Neural crest cell (in vitro differentiated cells): ENCODE data around the gene CRB2. TPM values are rescaled to one million over a fixed set of nuclear protein-coding genes. Genes with fewer than 3 reads are reported as not detected.

ENCODE experiments used
- DNase-seq: peaks from one replicate; pipeline ENCODE4 v3.0.0; 2021; ENCODE audit warnings: low read depth, mixed read lengths, low spot score
- H3K27ac Mint-ChIP-seq: one replicate; pipeline ENCODE4 v1.8.0; 2021; ENCODE audit warnings: mild to moderate bottlenecking, mixed read lengths; ENCODE audit not compliant: unreplicated experiment
- H3K27me3 Mint-ChIP-seq: 2 replicates; pipeline ENCODE4 v1.8.0; 2021; ENCODE audit warnings: low read depth, mild to moderate bottlenecking, mixed read lengths
- H3K36me3 Mint-ChIP-seq: 2 replicates; pipeline ENCODE4 v1.8.0; 2021; ENCODE audit warnings: low read depth, mild to moderate bottlenecking, mixed read lengths
- H3K4me1 Mint-ChIP-seq: 2 replicates; pipeline ENCODE4 v1.8.0; 2021; ENCODE audit warnings: mixed read lengths
- H3K4me3 Mint-ChIP-seq: one replicate; pipeline ENCODE4 v1.8.0; 2021; ENCODE audit warnings: mild to moderate bottlenecking, mixed read lengths
- H3K9me3 Mint-ChIP-seq: 2 replicates; pipeline ENCODE4 v1.8.0; 2021; ENCODE audit warnings: mixed read lengths
- long read RNA-seq: library from polyadenylated mRNA; unstranded; transcript quantifications from one replicate; pipeline ENCODE4 v2.0.0, GENCODE V29; 2020
- total RNA-seq: library from RNA; stranded (reverse); gene quantifications from 2 replicates; pipeline ENCODE4 v1.2.1, GENCODE V29; 2021
- TF ChIP-seq, protein P1 (sequence below): fragments of 200-600 bp; sonication (generic); conservative IDR thresholded peaks from 2 replicates; pipeline ENCODE4 v1.5.0; 2021; ENCODE audit warnings: antibody characterized with exemption, mild to moderate bottlenecking

Gene CRB2
- total RNA-seq = 73.4 and 80.5 TPM in 2 replicates
- long read RNA-seq, partial matches to known transcripts = 1 of 5 reads
- long read RNA-seq, other reads (novel, unspliced or antisense) = 4 of 5 reads

DNA sequence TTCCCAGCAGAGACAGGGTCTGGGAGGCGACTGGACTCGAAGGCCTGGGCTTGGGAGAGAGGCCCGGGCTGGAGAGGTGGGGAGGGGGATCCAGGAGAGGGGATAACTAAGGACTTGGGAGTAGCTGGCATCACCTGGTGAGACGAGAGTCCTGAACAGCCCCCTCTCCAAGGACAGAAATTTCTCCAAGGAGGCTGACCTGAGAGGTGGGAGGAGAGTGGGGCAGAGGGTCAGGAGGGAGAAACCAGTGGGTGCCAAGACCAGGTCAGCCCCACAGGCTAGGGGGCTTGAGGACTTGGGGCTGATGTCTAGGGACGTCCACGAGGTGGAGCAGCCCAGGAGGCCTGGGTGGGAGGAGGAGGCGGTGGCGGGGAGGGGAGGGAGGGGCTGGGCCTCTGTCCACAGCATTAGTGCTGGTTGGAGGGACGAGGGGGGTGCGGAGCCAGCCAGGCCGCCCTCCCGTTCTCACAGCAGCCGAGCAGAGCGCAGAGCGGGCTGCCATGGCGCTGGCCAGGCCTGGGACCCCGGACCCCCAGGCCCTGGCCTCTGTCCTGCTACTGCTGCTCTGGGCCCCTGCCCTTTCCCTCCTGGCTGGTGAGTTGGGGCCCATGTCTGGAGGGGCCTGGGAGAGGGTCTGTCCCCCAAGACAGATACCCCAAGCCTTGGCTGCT, at the start of gene CRB2:
CRB2 (plus strand) TSS at position 437 of the 671 bp plus-strand sequence; CDS start at position 501, 64 bp downstream.
- TF ChIP-seq, protein P1, sequence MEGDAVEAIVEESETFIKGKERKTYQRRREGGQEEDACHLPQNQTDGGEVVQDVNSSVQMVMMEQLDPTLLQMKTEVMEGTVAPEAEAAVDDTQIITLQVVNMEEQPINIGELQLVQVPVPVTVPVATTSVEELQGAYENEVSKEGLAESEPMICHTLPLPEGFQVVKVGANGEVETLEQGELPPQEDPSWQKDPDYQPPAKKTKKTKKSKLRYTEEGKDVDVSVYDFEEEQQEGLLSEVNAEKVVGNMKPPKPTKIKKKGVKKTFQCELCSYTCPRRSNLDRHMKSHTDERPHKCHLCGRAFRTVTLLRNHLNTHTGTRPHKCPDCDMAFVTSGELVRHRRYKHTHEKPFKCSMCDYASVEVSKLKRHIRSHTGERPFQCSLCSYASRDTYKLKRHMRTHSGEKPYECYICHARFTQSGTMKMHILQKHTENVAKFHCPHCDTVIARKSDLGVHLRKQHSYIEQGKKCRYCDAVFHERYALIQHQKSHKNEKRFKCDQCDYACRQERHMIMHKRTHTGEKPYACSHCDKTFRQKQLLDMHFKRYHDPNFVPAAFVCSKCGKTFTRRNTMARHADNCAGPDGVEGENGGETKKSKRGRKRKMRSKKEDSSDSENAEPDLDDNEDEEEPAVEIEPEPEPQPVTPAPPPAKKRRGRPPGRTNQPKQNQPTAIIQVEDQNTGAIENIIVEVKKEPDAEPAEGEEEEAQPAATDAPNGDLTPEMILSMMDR = peak; percentile 46
- Mint-ChIP-seq H3K9me3 (no peaks in the 10 kb centered on the region), H3K27me3 (peaks cover 21% of the 10 kb centered on the region), H3K4me3 (peak within 1 kb of the TSS; percentile 93), H3K36me3 (no peaks in the 10 kb centered on the region), H3K27ac (peak within 1 kb of the TSS; percentile 88), H3K4me1 (peaks cover 55% of the 10 kb centered on the region)
- peak; percentile 58 for DNase-seq

DNA sequence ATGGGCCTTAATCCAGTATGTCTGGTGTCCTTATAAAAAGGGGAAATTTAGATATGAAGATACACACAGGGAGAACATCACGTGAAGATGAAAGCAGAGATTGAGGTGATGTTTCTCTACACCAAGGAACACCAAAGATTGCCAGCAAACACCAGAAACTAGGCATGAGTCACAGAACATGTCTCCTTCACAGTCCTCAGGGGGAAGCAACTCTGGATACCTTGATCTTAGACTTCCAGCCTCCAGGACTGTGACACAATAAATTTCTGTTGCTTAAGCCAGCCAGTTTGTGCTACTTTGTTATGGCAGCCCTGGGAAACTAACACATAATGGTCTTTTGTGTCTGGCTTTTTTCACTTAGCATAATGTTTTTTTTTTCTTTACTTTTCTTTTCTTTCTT, 46.4 kb upstream of the CRB2 start:
- Mint-ChIP-seq H3K36me3 (no peaks in the 10 kb centered on the region), H3K27me3 (no peaks in the 10 kb centered on the region), H3K9me3 (no peaks in the 10 kb centered on the region), H3K27ac (no peak overlapping the region), H3K4me1 (peaks cover 15% of the 10 kb centered on the region), H3K4me3 (no peak overlapping the region)
- TF ChIP-seq, protein P1 = no peak
- DNase-seq = no peak

DNA sequence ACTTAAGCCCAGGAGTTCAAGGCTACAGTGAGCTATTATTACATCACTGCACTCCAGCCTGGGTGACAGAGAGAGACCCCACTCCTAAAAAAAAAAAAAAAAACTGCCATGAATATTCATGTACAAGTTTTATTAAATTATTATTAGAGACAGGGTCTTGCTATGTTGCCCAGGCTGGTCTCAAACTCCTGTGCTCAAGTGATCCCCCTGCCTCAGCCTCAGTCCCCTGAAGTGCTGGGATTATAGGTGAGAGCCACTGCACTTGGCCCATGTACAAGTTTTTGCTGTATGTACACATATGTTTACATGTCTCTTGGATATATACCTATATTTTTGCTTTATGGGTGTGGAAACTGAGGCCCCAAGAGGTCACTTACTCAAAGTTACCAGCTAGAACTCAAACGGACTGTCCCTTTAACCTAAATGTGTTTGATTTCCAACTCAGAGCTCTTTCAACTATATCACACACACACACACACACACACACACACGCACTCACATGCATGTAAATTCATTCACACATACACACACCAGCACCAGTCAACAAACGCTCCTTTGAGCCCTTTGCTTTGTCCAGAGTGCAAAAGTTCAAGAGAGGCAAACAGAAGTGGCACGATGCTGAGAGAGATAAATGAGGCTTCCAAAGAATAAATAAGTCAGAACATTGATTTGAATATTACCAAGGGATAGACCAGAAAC, 45.3 kb upstream of the CRB2 start:
- Mint-ChIP-seq H3K4me1 (peaks cover 15% of the 10 kb centered on the region), H3K27me3 (no peaks in the 10 kb centered on the region), H3K36me3 (no peaks in the 10 kb centered on the region), H3K4me3 (no peak overlapping the region), H3K9me3 (no peaks in the 10 kb centered on the region), H3K27ac (no peak overlapping the region)
- TF ChIP-seq, protein P1 = no peak
- no peak for DNase-seq

DNA sequence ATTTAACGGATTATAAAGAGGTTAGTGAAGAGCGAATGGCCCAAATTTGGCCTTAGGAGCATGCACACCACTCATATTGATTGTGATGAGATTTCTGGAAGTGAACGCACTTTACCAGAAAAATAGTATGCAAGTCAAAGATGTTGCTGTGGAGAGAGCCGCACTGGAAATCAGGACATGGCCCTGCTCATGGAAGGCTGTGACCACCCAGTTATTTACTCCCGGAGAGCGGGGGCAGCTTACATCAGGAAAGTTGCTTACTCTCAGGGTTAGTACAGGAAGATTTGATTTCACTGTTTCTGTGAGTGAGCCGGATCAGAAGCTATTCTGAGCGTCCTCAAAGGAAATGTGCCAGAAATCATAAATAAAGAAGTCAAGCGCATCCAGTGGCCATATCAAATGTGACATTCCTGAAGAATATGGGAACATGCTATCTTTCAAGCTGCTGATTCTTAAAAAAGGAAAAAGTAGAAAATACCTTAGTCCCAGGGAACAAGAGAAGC, 44.7 kb upstream of the CRB2 start:
- Mint-ChIP-seq H3K27me3 (no peaks in the 10 kb centered on the region), H3K9me3 (no peaks in the 10 kb centered on the region), H3K4me1 (peaks cover 17% of the 10 kb centered on the region), H3K4me3 (no peak overlapping the region), H3K36me3 (no peaks in the 10 kb centered on the region), H3K27ac (no peak overlapping the region)
- TF ChIP-seq, protein P1 = no peak
- no peak for DNase-seq

DNA sequence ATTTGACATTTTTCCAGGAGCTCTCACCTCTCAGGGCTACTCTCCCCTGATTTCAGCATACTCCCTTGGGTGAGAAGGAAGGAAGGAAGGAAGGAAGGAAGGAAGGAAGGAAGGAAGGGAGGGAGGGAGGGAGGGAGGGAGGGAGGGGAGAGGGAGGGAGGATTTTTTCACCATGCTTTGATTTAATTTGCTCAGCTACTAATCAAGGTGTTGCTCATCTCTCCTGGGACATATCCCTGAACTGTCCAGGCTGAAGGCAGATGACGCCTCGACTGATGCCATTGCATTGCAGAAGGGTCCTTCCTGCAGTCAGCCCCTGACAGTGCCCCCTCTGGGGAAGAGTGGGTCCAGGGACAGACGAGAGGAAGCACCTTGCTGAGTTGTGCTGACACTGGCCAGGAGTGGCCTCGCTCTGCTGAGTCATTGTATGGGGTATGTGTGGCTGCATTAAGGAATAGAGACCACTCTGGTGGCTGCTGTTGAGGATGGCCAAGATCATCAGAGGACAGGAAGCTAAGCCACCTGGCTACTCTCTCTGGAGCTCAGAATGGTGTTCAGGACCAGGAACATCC, 43.6 kb upstream of the CRB2 start:
- TF ChIP-seq, protein P1 = no peak
- Mint-ChIP-seq H3K27ac (no peak overlapping the region), H3K4me3 (no peak overlapping the region), H3K27me3 (no peaks in the 10 kb centered on the region), H3K9me3 (no peaks in the 10 kb centered on the region), H3K4me1 (peaks cover 20% of the 10 kb centered on the region), H3K36me3 (no peaks in the 10 kb centered on the region)
- no peak for DNase-seq
